Astrocyte of the spinal cord (primary cell): ENCODE data around the gene TRDMT1.

ENCODE experiments used
- DNase-seq: peaks from one replicate; pipeline ENCODE4 v3.0.0; 2011; ENCODE audit warnings: low read depth, low spot score
- H3K4me3 ChIP-seq: 2 replicates; pipeline ENCODE4 v1.5.1; 2011; ENCODE audit warnings: low read depth, mild to moderate bottlenecking, low read length, moderate library complexity
- CTCF ChIP-seq: IDR thresholded peaks from 2 replicates; pipeline ENCODE4 v1.5.1; 2012; ENCODE audit warnings: low read depth, mild to moderate bottlenecking, low read length, inconsistent platforms
- in situ Hi-C: cut with HindIII; loops from 2 replicates; pipeline ENCODE4 v1.10.0; 2017; ENCODE audit warnings: low sequenced_read_pairs

Gene TRDMT1

GRCh38 chr10:17144757-17145156 is 56.7 kb downstream of the TRDMT1 start:
- no peak overlapping the region for H3K4me3 ChIP-seq
- DNase-seq = peak; percentile 24
- in situ Hi-C loops = no loop called here

GRCh38 chr10:17144032-17144431 is 57.4 kb downstream of the TRDMT1 start:
- TF ChIP-seq CTCF = no peak
- DNase-seq = no peak
- in situ Hi-C loops = no loop called here
- H3K4me3 ChIP-seq = no peak overlapping the region

More at GRCh38 chr10:17144757-17145156, 56.7 kb downstream of the TRDMT1 start:
- TF ChIP-seq CTCF = no peak

GRCh38 chr10:17143055-17143690 is 58.3 kb downstream of the TRDMT1 start:
- TF ChIP-seq CTCF = no peak
- DNase-seq = no peak
- in situ Hi-C loops = no loop called here
- no peak overlapping the region for H3K4me3 ChIP-seq

GRCh38 chr10:17141504-17142229 is 59.8 kb downstream of the TRDMT1 start:
- no peak overlapping the region for H3K4me3 ChIP-seq
- no peak for DNase-seq
- in situ Hi-C loops = no loop called here
- no peak for TF ChIP-seq CTCF

- H3K4me3 ChIP-seq = no peak overlapping the region
- in situ Hi-C loops = no loop called here
- no peak for TF ChIP-seq CTCF
- no peak for DNase-seq
Observed at GRCh38 chr10:17140386-17140761, 61.1 kb downstream of the TRDMT1 start.

- TF ChIP-seq CTCF = no peak
- in situ Hi-C loops = no loop called here
- DNase-seq = peak; percentile 52
- no peak overlapping the region for H3K4me3 ChIP-seq
Observed at GRCh38 chr10:17138460-17139042, 62.9 kb downstream of the TRDMT1 start.
